NCI-H524 treated with DMSO at 0.1 percent for 48 hours (cell line): ENCODE data around the gene GCNT1.
"Not testable (repeated sequence)": the region's sequence is repeated elsewhere in the genome, so short reads cannot be mapped to it uniquely, and the experiment has no call there.

Experiments
- DNase-seq: peaks from one replicate; lab custom pipeline; 2025; lab: John Stamatoyannopoulos, UW

GCNT1 gene

DNA sequence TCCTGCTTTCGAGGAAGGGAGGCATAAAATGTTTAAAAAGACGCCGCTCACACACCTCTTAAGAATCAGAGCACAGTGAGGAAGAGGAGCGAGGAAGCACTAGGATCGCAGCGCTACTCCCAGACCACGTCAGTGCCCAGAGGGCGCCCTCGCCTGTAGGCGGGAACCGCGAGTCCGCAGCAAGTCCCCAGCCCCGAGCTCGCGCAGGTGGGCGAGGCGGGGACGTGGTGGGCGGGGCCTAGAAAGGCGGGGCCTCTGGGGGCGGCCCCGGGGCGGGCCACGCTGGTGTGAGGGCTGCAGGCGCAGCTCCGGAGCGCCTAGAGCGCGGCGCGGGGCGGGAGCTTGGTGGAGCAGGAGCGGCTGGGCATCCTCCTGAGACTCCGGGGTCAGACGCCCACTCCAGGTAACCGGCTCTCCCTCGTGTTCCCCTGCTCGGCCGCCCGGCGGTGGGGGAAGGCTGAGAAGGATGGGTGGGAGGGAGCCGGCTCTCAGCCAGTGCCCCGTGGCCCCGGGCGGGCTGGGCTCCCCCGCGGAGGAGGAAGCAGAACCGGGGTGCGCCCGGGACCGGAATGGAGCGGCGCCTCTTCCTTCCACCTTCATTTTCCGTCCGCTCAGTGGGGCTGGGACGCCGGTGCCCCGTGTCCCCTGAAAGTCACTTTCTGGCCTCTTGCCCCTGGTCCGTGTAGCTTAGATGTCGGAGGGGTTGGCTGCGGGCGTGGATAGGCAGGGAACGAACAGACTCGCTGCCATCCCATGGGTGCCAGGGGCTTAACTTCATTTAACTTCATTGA is at the start of gene GCNT1:
GCNT1 (plus strand) TSS at position 280 of the 791 bp plus-strand sequence. CDS start 43,200 bp downstream, outside the sequence.
- peak; percentile 12 for DNase-seq

DNA sequence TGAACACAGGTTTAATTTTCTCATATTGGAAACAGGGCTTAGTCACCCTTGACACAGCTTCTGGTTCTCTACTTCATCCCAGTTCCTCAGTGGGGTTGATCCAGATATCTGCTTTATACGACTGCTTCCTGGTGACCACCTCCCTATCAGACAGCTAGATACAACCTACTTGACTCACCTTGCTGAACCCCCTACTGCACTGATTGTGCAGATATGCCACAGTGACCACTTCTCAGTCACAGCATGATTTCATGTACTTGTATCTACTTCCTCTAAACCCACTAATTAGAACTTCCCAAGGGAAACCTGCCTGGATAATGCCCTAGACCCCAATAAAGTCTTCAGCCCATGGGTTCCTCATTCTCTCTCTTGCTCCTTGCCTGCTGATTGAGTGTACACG is 46.3 kb upstream of the GCNT1 start:
- no peak for DNase-seq

DNA sequence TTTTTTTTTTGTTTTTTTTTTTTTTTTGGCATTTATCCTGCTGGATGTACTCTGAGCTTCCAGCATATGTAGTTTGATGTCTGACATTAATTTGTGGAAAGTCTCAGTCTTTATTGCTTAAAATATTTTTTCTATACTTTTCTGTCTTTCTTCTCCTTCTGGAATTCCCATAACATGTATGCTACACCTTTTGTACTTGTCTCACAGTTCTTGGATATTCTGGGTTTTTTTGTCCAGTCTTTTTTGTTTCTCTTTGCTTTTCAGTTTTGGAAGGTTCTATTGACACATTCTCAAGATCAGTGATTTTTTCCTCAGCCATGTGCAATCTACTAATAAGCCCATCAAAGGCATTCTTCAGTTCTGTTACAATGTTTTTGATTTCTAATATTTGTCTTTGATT is 45.3 kb upstream of the GCNT1 start:
- no peak for DNase-seq

- no peak for DNase-seq
Measured at GRCh38 chr9:76414661-76415060, 44.3 kb upstream of the GCNT1 start.

GRCh38 chr9:76415154-76415553 is 43.8 kb upstream of the GCNT1 start:
- no peak for DNase-seq

DNA sequence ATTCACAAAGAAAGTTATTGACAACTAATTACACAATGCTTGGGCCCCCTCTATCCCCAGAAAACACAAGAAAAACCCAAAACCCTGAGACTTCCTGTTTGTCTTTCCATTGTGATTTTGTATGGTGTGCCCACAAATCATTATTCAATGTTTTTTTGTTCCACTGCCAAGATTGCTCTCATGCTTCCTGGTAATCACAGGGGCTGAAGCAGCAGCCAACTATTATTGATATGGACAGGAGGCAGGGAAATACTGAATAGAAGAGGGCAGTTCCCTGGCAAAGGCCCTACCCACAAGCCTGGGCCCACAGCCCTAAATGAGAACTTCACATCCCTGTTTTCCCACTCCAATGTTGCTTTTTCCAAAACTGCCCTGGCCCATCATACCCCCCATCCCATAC is 43.3 kb upstream of the GCNT1 start:
- no peak for DNase-seq

DNA sequence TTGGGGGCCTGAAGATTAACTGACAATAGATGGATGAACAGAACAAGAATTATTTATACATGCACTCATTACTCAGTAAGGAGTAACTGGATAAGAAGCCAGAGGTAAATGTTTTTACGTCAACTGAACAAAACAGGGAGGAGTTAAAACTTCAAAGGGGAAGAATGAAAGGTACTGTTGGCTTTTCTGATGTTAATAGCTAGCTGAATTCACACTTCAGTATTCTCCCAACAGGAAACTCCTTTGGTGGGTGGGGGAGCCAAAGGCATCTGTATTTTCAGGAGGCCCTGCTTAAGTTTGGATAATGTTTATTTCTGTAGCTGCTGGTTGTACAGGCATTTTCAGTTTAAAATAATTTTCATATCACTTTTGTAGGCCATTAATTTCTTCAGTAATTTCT is 41.6 kb upstream of the GCNT1 start:
- no peak for DNase-seq

DNA sequence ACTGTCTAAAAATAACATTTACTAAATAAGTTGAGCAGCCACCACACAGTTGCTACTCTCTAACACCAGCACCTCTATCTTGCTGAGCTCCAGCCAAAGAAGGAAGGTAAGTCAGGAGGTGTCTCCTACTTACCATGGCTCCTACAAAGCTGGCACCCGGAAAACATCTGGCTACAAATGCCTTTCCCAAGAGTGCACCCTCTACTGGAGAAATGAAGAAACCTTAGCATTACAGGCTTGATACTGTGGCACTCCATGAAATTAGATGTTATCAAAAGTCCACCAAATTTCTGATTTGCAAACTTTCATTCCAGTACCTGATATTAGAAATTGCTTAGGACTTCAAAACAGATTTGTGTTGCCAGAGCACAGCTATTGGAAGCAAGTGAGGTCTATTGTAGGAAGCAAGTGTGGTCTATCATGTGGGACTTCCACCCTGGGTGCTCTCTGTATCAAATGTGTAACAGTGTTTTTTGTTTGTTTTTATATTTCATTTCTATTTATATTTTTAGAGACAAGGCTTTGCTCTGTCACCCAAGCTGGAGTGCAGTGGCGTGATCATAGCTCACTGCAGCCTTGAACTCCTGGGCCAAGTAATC is 39.1 kb upstream of the GCNT1 start:
- no peak for DNase-seq

- DNase-seq: no peak
Measured at GRCh38 chr9:76423216-76424177, 35.5 kb upstream of the GCNT1 start.

DNA sequence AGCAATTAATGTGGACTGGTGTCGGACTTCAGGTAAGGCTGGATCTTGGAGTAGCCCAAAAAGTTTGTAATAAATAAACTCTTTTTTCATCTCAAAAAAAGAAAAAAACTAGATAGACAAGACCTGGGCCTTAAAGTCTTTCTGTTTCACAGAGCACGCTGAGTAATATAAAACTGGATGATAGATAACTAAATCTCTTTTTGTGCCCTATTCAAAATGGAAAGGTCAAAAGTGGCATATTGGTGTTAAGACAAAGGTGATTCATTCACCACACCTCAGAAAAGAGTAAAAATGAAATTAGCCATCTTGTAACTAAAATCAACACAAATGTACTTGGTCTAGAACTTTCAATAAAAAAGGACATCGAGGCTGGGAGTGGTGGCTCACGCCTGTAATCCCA is 34.5 kb upstream of the GCNT1 start:
- DNase-seq: no peak

- no peak for DNase-seq
Measured at GRCh38 chr9:76425677-76426453, 33.1 kb upstream of the GCNT1 start.

DNA sequence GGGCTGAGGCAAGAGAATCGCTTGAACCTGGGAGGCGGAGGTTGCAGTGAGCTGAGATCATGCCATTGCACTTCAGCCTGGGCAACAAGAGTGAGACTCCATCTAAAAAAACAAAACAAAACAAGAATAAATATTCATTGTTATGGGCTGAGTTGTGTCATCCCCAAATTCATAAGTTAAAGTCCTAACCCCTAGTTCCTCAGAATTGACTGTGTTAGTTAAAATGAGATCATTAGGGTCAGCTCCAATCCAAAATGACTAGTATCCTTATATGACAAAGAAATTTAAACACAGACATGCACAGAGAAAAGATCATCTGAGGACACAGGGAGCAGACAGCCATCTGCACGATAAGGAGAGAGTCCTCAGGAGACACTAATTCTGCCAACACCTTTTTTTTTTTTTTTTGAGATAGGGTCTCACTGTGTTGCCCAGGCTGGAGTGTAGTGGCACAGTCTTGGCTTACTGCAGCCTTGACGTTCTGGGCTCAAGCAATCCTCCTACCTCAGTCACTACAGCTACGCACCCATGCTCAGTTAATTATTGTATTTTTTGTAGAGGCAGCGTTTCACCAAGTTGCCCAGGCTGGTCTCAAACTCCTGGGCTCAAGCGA is 32.1 kb upstream of the GCNT1 start:
- no peak for DNase-seq

DNA sequence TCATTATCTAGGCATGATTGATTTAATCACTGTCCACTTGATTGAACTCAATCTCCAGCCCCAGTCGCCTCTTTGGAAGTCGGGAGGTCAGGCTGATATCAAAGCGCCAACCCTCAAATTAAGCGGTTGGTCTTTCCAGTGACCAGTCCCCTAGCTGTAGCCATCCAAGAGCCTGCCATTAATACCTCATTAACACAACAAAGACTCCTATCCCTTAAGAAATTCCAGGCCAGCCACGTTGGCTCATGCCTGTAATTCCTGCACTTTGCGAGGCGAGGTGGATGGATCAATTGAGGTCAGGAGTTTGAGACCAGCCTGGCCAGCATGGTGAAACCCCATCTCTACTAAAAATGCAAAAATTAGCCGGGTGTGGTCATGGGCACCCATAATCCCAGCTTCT is 27.4 kb upstream of the GCNT1 start:
- DNase-seq: no peak

DNA sequence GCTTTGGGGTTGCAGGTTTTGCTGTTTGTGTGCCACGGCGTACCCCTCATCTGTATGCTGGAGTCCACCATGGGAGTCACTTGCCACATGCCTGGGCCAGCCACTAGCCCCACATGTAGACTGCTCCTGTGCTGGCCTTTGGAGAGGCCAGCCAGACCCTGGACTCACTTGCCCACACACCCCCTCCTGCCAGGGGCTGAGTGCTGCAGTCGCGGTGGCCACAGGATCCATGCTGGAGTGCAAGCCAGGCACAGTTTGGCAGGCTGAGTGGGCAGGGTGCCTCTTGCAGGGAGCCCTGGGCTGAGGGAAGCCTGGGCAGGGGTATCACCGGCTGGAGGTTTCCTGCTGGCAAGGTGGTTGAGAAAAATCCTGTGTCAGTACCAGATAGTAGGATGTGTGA is 25.6 kb upstream of the GCNT1 start:
- no peak for DNase-seq

- no peak for DNase-seq
Measured at GRCh38 chr9:76433836-76434235, 25.1 kb upstream of the GCNT1 start.

DNA sequence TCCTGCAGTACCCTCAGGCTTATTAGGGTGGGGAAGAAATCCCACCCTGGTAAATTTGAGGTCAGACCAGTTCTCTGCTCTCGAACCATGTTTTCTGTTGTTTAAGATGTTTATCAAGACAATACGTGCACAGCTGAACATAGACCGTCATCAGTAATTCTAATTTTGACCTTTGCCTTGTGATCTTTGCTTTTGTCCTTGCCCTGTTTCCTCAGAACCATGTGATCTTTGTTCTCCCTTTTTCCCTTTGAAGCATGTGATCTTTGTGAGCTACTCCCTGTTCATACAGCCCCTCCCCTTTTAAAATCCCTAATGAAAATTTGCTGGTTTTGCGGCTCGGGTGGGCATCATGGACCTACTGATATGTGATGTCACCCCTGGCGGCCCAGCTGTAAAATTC is 24.1 kb upstream of the GCNT1 start:
- DNase-seq: not testable (repeated sequence)

DNA sequence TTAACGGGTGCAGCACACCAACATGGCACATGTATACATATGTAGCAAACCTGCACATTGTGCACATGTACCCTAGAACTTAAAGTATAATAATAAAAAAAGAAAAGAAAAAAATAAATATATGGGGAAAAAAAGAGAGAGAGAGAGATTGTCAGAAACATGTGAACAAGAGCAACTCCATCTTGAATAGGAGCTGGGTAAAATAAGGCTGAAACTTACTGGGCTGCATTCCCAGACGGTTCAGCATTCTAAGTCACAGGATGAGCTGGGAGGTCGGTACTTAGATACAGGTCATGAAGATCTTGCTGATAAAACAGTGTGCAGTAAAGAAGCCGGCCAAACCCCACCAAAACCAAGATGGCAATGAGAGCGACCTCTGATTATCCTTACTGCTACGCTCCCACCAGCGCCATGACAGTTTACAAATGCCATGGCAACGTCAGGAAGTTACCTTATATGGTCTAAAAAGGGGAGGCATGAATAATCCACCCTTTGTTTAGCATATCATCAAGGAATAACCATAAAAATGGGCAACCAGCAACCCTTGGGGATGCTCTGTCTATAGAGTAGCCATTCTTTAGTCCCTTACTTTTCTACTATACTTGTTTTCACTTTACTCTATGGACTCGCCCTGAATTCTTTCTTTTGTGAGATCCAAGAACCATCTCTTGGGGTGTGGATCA is 21.8 kb upstream of the GCNT1 start:
- DNase-seq: not testable (repeated sequence)

DNA sequence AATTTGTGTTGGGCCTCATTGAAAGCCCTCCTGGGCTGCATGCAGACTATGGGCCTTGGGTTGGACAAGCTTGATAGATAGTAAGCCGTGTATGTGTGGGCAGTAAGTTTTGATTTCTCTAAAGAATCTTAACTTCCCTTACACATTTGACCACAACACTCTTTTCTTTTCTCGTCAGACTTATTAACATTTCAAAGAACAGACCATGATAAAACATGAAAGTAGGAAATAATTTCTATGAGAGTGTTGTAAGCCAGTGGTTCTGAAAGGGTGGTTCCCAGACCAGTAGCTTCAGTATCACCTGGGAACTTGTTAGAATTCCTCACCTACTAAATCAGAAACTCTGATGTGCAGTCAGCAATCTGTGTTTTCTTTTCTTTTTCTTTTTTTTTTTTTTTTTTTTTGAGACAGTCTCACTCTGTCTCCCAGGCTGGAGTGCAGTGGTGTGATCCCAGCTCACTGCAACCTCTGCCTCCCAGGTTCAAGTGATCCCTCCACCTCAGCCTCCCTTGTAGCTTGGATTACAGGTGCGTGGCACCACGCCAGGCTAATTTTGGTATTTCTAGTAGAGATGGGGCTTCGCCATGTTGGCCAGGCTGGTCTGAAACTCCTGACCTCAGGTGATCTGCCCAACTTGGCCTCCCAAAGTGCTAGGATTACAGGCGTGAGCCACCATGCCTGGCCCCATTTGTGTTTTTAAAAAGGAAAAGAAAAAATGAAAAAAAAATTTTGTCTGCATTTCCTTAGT is 20.0 kb upstream of the GCNT1 start:
- no peak for DNase-seq

DNA sequence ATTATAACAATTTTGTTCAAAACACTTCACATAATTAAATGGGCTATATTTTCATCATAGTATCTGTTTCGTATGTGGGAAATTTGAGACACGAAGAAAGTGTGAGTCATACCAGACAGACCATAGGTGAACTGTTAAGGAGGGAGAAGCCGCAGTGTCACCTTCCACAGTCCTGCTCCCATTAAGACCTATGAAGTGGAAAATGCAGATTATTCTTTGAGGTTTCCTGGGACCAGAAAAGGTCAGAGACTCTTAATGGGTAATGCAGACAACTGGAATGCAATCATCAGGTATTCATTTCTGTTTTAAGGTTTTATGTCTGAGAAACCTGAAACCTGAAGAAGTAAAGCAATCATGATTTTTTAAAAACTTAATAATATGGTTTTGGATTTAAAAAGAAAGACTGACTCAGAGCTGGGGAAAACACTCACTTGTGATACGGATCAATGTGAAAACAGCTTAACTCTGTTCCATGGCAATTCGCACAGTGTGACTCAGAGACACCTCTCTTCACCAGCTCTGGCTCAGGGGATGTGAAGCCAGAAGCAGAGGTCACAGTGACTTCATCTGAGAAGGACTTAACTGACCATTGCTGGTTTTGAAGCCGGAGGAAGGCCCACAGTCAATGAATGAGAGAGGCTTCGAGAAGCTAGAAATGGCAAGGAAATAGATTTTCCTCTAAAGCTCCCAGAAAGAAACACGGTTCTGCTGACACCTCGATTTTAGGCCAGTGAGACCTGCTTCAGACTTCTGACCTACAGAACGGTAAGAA is 17.2 kb upstream of the GCNT1 start:
- DNase-seq: no peak
